ENCODE results near the gene ARHGAP1.

DNA sequence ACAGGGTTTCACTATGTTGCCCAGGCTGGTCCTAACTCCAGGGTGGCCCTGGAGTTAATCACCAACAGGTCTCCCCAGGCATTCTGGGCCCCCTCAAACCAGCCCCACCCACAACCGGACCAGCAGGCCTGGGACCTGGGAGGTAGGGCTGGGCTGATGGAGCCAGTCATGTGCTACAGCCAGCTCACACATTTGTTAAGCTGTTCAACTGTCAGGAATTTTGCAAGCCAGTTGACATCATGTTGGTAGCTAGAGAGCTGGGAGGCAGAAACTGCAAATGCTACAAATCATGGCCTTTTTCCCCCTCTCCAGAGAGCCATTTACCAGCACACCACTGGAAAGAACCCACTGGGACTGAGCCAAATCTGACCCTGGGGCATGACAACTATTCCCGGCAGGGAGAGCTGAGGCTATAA lies 6.8 kb downstream of the ARHGAP1 start:
- TF ChIP-seq, protein P1, sequence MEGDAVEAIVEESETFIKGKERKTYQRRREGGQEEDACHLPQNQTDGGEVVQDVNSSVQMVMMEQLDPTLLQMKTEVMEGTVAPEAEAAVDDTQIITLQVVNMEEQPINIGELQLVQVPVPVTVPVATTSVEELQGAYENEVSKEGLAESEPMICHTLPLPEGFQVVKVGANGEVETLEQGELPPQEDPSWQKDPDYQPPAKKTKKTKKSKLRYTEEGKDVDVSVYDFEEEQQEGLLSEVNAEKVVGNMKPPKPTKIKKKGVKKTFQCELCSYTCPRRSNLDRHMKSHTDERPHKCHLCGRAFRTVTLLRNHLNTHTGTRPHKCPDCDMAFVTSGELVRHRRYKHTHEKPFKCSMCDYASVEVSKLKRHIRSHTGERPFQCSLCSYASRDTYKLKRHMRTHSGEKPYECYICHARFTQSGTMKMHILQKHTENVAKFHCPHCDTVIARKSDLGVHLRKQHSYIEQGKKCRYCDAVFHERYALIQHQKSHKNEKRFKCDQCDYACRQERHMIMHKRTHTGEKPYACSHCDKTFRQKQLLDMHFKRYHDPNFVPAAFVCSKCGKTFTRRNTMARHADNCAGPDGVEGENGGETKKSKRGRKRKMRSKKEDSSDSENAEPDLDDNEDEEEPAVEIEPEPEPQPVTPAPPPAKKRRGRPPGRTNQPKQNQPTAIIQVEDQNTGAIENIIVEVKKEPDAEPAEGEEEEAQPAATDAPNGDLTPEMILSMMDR (IDR thresholded peaks at IDR 0.05): no peak
- no peak for TF ChIP-seq POLR2A (IDR thresholded peaks at IDR 0.05)
- no peak for TF ChIP-seq POLR2AphosphoS5 (IDR thresholded peaks at IDR 0.05)
